Measurements from ENCODE around the gene MED16. TPM values are rescaled to one million over a fixed set of nuclear protein-coding genes. Genes with fewer than 3 reads are reported as not detected.
"Not testable (repeated sequence)": the region's sequence is repeated elsewhere in the genome, so short reads cannot be mapped to it uniquely, and the experiment has no call there.

MED16 gene
- total RNA-seq, 1 experiment from 2014 or later = 16.6 TPM

DNA sequence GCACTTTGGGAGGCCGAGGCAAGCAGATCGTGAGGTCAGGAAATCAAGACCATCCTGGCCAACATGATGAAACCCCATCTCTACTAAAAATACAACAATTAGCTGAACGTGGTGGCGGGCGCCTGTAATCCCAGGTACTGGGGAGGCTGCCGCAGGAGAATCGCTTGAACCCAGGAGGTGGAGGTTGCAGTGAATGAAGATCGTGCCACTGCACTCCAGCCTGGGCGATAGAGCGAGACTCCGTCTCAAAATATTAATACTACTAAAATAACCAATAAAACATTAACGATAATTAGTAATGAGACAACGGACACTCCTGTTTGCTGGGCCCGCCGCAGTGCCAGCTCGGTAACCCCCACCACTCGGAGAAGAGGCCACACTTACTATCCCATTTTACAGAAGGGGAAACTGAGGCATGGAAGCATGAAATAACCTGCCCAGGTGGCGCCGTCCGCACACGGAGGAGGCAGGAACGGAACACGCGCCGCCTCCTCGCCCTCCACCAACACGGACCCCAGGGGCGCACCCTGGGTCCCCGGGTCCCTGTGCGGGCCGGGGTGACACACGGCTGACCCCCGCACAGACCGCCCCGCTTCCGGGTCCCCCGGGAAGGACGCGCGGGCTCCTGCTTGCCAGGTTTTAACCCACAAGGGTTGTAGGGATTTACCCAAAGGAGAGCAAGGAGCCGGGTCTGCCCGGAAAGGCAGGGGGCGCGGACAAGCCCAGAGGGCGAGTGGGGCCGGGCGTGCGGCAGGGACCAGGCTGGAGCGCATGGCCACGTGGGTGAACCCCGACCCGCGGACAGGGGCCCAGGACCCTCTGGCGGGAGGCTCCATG lies 18.4 kb upstream of the MED16 start:
- no peak for DNase-seq (ENCODE audit: low spot score)

DNA sequence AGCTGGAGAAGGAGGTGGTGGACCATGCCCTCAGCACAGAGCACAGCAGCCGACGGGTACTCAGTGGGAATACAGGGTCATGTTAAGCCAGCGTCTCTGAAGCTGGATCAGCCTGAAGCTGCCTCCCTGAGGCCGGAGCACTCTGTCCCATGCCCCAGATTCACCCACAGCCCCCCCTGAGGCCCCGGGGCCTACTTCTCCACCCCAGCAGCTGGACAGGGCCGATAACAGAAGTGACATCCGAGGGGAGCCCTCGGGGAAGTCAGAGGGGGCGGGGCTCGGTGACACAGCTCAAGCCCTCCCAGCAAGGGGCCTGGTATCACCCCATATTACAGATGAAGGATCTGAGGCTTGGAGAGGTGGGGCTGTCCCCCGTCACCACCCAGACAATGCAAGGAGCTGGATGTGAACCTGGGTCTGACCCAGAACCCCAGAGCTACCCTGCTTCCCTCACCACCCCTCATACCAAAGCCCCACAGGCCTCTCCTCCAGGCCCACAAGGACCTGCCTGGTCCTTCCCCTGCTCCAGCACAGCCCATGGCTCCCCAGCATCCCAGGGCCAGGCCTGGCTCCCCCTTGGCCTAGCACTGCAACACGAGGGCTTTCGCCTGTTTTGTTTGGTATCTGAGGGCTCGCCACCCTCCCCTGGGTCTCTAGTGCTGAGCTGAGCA lies 14.3 kb upstream of the MED16 start:
- no peak for DNase-seq (ENCODE audit: low spot score)

DNA sequence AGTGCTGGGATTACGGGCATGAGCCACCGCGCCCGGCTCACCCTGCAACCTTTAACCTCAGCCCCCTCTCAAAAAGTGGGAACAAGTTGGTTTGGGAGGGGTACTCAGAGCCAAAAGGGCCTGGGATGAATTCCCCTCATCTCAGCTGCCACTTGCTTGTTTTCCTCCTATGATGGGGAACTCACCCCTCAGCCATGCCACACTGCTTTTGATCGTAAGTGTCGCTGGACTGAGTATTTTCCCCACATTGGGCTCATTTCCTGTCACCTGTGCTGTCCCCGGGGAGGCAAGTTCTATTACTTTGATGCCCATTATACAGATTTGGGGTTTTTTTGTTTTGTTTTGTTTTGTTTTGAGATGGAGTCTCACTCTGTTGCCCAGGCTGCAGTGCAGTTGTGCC lies 13.5 kb upstream of the MED16 start:
- no peak for DNase-seq (ENCODE audit: low spot score)

DNA sequence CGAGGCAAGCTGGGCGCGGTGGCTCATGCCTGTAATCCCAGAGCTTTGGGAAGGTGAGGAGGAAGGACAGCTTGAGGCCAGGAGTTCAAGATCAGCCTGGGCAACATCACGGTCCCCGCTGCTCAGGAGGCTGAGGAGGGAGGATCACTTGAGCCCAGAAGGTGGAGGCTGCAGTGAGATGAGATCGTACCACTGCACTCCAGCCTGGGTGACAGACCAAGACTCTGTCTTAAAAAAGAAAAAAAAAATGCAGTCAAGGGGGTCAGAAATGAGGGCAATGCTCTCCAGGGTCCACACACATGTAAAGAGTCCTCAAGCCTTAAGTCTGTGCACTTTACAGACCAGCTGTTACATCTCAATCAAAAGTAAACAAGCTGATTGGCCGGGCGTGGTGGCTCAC lies 11.6 kb upstream of the MED16 start:
- DNase-seq (ENCODE audit: low spot score) = no peak

DNA sequence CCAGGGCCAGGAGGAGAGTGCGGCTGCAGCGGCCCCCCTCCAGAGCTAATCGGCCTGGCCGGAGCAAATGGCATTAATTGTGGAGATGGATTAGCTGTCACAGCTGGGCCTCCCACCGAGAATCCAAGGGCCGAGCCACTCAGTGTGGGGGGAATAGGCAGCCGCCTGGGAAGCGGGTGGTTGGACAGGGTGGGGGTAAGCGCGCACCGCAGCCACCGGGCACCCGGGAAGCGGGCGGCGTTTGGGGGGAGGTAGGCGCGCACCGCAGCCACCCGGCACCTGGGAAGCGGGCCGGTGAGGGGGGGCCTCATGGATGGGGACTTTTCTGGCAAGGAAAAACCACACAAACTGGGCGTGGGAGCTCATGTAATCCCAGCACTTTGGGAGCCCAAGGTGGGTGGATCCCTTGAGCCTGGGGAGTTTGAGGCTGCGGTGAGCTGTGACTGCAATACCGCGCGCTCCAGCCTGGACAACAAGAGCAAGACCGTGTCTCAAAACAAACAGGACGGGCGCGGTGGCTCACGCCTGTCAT lies 10.3 kb upstream of the MED16 start:
- DNase-seq (ENCODE audit: low spot score) = peak; percentile 40

DNA sequence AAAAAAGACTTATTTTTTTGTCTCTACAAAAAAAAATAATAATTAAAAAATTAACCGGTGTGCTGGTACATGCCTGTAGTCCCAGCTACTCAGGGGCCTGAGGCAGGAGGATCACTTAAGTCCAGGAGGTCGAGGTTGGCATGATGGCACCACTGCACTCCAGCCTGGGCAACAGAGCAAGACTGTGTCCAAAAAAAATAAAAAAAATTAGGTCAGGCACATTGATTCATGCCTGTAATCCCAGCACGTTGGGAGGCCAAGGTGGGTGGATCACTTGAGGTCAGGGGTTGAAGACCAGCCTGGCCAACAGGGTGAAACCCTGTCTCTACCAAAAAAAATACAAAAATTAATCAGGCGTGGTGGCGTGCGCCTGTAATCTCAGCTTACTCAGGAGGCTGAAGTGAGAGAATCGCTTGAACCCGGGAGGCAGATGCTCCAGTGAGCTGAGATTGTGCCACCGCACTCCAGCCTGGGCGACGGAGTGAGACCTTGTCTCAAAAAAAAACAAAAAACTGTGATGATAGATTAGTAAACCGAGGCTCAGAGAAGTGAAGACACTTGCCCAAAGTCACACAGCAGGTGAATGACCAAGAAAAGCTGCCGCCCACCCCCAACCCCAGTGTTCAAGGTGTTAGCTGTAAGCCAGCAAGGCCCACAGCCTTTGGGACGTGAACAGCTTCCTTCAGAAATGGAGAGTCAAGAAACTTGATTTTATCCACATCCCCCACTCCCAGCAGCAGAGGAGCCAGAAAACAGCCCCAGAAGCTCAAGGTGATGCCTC lies 9.6 kb upstream of the MED16 start:
- DNase-seq (ENCODE audit: low spot score) = no peak

DNA sequence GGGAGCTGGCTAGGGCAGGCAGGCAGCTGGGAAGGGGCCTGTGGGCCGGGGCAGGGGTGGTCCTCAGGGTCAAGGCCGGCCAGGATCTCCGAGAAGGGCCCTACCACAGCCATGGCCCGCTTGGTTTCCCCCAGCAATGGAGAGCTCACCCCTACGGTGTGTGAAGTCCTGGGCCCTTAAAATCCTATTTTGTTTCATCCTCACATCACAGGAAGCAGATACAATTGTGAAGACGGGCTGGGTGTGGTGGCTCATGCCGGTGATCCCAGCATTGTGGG lies 9.0 kb upstream of the MED16 start:
- no peak for DNase-seq (ENCODE audit: low spot score)

DNA sequence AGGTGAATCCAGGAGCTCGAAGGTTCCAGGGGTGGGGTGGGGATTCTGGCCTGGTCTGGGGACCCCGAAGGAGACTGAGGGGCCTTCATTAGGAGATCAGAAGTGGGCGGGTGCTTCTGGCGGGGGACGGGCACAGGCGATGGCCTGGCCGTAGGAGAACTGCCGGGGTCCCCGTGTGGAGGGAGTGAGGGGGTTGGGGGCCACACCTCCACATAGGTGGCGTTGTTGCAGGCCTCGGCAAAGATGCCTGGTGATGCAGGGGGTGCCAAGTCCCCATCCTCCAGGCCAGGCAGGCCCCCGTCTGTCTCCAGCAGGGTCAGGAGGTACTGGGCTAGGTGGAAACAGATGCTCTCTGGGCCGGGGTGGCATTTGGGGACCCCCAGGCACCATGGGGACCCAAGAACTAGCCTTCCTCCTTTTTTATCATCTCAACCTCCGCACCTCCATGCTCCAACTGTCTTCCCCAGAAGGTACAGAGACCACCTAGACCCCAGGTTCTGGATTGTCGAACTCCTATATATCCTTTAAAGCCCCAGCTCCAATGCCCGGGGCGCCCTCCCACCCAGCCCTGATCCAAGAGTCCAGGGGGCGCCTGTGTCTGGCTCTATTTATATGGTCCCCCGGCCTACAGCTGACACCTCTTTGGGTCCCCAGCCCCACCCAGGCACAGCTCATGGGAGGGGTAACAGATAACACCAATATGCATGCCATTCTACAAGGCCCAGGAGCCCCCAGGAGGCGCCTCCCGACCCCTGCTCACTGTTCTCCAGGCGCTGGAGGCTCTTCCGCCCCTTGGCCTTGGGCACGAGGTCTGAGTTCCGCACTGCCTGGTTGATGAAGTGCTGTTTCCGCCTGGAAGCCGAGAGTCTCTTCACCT lies 8.5 kb upstream of the MED16 start:
- no peak for DNase-seq (ENCODE audit: low spot score)

DNA sequence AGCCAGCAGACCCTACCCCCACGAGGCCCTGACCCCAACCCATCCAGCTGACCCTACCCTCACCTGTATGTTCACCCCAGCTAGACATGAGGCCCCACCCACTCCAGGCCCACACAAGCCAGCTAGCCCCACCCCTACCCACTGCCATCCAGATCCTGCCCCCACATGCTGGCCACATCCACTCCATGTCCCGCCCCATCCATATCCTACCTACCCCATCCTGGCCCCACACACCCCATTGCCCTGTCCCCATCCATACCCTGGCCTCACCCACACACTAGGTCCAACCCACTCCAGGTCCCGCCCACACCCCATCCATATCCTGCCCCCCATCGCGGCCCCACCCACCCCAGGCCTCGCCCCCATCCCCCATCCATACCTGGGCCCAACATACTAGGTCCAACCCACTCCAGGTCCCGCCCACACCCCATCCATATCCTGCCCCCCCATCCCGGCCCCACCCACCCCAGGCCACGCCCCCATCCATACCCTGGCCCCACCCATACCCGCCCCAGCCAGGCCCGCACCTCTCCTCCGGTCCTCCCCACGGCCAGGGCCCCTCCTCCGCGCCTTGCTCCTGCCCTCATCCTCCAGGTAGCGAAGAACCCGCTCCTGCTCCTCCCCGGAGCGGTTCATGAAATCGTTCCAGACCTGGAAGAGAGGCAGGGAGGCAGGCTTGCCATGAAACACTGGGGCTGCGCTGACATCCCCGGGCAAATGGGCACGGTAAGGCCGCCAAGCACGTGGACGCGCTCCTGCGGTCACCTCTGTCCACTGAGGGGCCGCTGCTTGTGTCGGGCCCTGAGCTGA lies 7.5 kb upstream of the MED16 start:
- DNase-seq (ENCODE audit: low spot score) = no peak

DNA sequence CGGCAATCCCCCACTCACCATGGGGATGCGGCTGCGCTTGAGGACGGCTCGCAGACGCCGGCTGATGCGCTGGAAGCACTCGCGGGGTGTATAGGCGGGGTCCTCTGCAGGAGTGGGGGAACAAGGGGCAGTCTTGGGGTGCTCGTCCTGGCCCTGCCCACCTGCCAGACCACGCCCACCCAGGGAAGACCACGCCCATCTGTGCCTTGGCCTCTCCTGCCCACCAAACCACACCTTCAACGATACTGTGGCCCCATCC lies 7.0 kb upstream of the MED16 start:
- DNase-seq (ENCODE audit: low spot score) = no peak

DNA sequence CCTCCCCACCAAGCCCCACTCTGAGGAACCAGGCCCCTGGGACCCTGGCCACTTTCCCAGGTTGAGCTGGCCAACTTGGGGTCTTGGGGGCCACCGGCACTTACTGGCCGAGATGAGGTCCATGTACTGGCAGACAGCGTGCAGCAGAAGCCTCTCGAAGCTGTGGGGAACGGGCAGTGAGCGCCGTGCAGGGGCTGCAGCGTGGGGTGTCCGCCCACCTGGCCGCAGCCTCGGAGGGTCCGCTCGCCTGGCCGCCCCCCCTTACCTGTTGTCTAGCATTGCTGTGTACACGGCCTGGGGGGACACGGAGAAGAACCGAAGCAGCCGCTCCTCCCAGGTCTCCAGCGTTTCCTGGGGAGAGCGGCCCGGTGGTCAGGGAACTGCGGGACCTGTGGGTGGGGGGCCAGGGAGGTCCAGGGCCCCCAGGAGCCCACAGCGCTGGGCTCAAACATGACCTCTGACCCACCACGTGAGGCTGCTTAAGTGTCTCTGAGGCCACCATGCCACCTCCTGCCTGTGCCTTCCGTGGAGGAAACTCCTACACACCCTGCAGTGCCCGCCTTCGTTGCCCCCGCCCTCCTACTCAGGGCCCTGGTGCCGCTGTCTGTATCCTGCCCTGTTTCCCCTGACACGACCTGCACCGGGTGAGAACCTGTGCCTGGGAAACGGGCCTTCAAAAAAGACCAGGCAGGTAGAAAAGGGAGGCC lies 6.5 kb upstream of the MED16 start:
- DNase-seq (ENCODE audit: low spot score) = no peak

DNA sequence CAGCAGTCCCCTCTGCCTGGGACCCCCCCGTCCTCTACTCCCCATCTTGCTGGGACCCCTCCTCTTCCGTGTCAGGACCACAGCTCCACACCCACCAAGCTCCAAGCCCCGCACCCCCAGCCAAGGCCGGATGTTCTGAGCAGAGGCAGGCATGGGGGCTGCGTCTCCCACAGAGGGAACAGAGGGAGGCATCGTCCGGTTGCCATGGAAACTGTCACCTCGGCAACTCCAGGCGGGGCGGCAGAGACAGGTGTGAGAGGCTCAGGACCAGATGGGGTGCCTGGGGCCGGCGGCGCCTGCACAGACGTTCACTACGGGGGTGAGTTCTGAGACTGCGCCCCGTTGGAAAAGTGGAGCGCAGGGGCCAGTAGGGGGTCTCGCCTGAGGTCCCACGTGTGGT lies 5.7 kb upstream of the MED16 start:
- DNase-seq (ENCODE audit: low spot score) = no peak

DNA sequence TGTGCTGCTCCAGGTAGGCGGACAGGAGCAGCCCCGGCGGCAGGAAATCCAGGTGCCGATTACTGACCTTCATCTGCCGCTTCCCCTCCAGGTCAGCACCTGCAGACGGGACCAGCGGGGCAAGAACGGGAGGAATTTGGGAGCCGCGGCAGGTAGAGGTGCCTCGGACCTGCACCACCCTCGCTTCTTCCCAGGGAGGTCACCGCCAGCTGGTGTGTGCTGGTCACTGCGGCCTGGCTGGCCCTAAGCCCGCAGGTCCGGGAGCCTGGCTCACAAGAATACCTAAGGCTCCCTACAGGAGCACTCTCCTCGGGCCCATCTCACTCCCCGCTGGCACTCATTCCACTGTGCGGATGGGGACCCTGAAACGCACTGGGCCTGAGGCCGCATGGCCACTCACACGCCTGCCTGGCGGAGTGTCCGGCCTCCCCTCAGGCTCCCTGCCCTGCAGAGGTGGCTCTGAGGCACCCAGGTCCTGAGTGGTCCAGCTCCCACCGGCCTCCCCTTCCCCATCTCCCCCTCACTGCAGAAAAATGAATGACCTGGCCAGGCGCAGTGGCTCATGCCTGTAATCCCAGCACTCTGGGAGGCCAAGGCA lies 4.6 kb upstream of the MED16 start:
- no peak for DNase-seq (ENCODE audit: low spot score)

DNA sequence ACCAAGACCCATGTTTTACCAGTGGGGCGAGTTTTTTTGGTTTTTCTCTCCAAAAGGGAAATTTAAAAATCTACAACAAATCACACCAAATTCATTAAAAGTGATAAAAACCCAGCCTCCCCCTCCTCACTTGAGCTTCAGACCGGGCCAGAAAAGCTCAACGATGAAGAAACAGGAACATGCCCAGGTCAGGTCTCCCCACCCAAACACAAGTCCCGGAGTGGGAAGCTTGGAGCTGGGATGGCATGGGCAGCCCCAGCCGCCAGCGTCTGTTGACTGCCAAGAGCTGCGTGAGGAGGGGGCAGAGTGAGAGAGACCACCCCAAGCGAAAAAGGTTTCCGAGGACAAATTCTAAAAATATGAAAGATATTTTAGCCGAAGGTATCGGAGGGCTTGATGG lies 4.0 kb upstream of the MED16 start:
- no peak for DNase-seq (ENCODE audit: low spot score)

DNA sequence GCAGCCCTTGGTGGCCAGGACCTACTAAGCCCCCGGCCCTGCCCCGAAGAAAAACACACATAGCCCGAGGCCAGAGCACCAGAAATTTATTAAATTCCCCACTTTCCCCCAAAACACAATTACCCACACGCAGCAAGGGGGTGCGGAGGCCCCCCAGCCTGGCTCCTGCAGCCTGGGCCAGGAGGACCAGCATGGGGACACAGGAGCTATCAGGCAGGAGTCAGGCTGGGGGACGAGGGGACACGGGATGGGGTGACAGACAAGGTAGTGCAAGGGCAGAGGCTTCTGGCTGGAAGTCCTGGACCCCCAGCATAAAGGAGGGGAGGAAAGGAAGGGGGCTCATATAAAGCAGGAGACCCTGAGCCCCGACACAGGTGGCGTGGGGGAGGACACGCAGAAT lies 3.4 kb upstream of the MED16 start:
- DNase-seq (ENCODE audit: low spot score) = no peak

DNA sequence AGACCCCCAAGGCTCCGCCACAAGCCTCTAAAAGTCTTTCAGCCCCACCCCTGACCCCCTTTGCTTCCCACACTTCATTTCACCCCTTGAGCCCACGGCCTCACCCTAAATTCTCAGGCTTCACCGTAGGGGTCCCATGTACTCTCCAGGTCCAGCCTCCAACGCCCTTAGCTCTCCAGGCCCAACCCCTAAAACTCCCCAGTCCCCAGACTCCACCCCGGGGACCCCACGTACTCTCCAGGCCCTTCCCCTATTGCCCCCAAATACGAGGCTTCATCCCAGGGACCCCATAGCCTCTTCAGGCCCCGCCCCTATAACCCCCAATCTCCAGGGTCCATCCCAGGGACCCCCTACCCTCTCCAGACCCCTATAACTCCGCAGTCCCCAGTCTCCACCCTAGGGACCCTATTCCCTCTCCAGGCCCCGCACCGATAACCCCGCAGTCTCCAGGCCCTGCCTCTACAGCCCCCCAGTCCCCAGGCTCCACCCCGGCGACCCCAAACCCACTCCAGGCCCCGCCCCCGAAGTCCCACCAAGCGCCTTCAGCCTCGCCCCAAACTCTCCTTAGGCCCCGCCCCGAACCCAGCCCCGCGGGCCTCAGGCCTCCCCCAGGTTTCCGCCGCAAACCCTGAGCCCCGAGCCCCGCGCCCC lies 619 bp downstream of the MED16 start:
- DNase-seq (ENCODE audit: low spot score) = no peak

DNA sequence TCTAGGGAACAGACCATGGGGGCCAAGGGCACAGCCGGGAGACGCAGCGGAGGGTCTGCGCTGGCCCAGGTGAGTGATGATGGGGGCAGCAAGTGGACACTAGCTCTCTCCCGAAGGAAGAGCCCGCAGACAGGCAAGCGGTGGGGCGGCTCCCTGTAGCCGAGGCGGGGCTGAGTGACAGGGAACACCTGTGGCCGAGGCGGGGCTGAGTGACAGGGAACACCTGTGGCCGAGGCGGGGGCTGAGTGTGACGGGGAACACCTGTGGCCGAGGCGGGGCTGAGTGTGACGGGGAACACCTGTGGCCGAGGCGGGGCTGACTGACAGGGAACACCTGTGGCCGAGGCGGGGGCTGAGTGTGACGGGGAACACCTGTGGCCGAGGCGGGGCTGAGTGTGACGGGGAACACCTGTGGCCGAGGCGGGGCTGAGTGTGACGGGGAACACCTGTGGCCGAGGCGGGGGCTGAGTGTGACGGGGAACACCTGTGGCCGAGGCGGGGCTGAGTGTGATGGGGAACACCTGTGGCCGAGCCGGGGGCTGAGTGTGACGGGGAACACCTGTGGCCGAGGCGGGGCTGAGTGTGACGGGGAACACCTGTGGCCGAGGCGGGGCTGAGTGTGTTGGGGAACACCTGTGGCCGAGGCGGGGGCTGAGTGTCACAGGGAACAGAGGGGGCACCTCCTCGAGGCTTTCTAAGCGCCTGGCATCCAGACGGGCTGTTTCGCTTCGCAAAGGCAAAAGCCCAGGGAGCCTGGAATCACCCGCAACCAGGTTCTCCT lies 1.4 kb downstream of the MED16 start:
- DNase-seq (ENCODE audit: low spot score) = not testable (repeated sequence)

DNA sequence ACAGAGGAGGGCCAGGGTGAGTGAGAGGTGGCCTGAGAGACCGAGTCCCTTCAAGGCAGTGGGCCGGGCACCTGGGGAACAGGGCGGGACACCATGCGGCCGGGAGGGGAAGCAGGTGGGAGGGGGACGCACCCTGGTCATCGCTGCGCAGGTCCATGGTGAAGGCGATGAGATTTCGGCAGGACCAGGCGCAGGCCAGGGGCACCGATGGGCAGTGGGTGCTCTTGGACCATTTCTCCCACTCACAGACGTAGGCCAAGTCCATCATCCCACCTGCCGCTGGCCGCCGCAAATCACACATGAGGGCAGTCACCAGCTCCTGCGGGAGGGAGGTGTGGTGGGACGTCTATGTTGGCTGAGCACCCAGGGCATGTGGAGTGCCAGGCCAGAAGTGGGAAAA lies 2.2 kb downstream of the MED16 start:
- DNase-seq (ENCODE audit: low spot score) = no peak
